Glutamatergic neuron (in vitro differentiated cells): Measurements from ENCODE around the gene GGA2. TPM values are rescaled to one million over a fixed set of nuclear protein-coding genes. Genes with fewer than 3 reads are reported as not detected.

Experiments used
- DNase-seq: peaks from one replicate; pipeline ENCODE4 v3.0.0; 2022
- H3K27ac Mint-ChIP-seq: one replicate; pipeline ENCODE4 v1.8.0; 2020; ENCODE audit warnings: mild to moderate bottlenecking, mixed read lengths, inconsistent platforms; ENCODE audit not compliant: unreplicated experiment
- H3K27me3 Mint-ChIP-seq: one replicate; pipeline ENCODE4 v1.8.0; 2020; ENCODE audit warnings: mild to moderate bottlenecking, moderate library complexity, mixed read lengths, inconsistent platforms; ENCODE audit not compliant: unreplicated experiment
- H3K36me3 Mint-ChIP-seq: one replicate; pipeline ENCODE4 v1.8.0; 2020; ENCODE audit warnings: mild to moderate bottlenecking, mixed read lengths, inconsistent platforms; ENCODE audit not compliant: unreplicated experiment
- H3K4me1 Mint-ChIP-seq: one replicate; pipeline ENCODE4 v1.8.0; 2020; ENCODE audit warnings: mild to moderate bottlenecking, low read depth, mixed read lengths, inconsistent platforms; ENCODE audit not compliant: unreplicated experiment
- H3K4me3 Mint-ChIP-seq: one replicate; pipeline ENCODE4 v1.8.0; 2020; ENCODE audit warnings: mild to moderate bottlenecking, mixed read lengths, inconsistent platforms; ENCODE audit not compliant: unreplicated experiment
- H3K9me3 Mint-ChIP-seq: one replicate; pipeline ENCODE4 v1.8.0; 2020; ENCODE audit warnings: mild to moderate bottlenecking, moderate library complexity, mixed read lengths, inconsistent platforms; ENCODE audit not compliant: unreplicated experiment
- total RNA-seq: library from RNA; stranded (reverse); fragmentation: NEBNext Ultra II Directional; extraction: Animal tissue kit (Norgen Biotek cat#: 25700); gene quantifications from one replicate; pipeline ENCODE4 v1.2.1, GENCODE V29; 2021; ENCODE audit not compliant: unreplicated experiment
- TF ChIP-seq, protein P1 (sequence below): fragments of 200-600 bp; sonication (generic); IDR thresholded peaks from one replicate; pipeline ENCODE4 v1.5.0; 2021; ENCODE audit not compliant: partially characterized antibody, unreplicated experiment

The GGA2 gene
- total RNA-seq, 1 donor from 2014 or later: 51.6 TPM

DNA sequence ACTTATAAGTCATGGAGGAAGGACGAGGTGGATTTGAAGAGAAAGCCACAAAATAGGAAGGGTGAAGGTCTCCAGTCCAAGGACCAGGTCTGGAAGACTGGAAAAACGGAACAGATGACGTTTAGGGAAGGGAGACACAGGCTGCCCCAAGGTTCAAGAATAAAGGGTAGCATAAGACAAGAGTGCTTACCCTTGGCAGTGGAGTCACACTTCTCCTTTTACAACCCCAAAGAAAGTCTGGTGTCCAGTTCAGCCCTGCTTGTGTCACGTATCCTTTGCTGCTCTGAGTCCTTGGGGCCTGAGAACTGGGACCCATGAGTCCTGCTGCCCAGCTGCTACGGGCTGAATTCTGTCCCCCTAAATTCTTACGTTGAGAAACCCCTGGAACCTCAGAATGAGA is 13.0 kb upstream of the GGA2 start:
- H3K27me3 Mint-ChIP-seq: no peaks in the 10 kb centered on the region
- TF ChIP-seq, protein P1, sequence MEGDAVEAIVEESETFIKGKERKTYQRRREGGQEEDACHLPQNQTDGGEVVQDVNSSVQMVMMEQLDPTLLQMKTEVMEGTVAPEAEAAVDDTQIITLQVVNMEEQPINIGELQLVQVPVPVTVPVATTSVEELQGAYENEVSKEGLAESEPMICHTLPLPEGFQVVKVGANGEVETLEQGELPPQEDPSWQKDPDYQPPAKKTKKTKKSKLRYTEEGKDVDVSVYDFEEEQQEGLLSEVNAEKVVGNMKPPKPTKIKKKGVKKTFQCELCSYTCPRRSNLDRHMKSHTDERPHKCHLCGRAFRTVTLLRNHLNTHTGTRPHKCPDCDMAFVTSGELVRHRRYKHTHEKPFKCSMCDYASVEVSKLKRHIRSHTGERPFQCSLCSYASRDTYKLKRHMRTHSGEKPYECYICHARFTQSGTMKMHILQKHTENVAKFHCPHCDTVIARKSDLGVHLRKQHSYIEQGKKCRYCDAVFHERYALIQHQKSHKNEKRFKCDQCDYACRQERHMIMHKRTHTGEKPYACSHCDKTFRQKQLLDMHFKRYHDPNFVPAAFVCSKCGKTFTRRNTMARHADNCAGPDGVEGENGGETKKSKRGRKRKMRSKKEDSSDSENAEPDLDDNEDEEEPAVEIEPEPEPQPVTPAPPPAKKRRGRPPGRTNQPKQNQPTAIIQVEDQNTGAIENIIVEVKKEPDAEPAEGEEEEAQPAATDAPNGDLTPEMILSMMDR: no peak
- DNase-seq: no peak
- H3K9me3 Mint-ChIP-seq: no peaks in the 10 kb centered on the region
- peaks cover 3% of the 10 kb centered on the region for H3K4me1 Mint-ChIP-seq
- no peak overlapping the region for H3K4me3 Mint-ChIP-seq
- H3K27ac Mint-ChIP-seq: no peak overlapping the region
- no peaks in the 10 kb centered on the region for H3K36me3 Mint-ChIP-seq

DNA sequence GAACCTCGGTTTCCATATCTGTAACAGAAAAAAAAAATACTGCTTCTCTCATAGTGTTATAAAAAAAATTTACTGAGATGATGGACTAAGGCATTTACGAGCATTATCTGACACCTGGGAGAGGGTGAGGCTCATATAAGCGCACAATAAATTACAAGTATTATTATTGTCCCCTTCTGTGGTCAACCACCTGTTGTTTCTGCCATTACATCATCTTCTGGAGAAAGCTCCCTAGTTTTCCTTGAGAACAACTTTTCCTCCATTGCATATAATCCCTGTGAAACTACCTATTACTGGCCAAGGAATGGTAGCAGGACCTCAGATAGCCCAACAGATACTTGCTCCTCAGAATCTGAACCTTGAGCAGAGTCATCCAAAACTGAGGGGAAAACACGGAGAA is 11.7 kb upstream of the GGA2 start:
- Mint-ChIP-seq H3K4me1 (peaks cover 5% of the 10 kb centered on the region), H3K27ac (no peak overlapping the region), H3K4me3 (no peak overlapping the region), H3K36me3 (no peaks in the 10 kb centered on the region), H3K9me3 (no peaks in the 10 kb centered on the region), H3K27me3 (no peaks in the 10 kb centered on the region)
- no peak for DNase-seq
- TF ChIP-seq, protein P1: no peak

DNA sequence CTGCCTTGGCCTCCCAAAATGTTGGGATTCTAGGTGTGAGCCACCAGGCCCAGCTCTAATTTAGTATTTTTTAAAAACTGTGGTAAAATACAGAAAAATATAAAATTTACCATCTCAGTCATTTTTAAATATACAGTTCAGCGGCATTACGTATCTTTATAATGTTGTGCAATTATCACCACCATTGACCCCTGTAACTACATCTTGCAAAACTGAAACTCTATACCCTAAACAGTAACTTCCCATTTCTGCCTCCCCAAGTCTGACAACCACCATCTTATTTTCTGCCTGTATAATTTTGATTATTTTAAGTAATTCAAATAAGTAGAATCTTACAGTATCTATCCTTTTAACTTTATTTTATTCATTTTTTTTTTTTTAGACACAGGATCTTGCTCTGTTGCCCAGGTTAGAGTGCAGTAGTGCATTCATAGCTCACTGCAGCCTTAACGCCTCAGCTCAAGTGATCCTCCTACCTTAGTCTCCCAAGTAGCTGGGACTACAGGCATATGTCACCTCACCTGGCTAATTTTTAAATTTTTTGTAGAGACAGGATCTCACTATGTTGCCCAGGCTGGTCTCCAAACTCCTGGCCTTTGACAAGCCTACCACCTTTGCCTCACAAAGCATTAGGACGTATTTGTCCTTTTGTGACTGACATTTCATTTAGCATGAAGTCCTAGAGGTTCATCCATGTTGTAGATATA is 10.9 kb upstream of the GGA2 start:
- Mint-ChIP-seq H3K9me3 (peaks cover 2% of the 10 kb centered on the region), H3K4me1 (peaks cover 5% of the 10 kb centered on the region), H3K27me3 (no peaks in the 10 kb centered on the region), H3K36me3 (no peaks in the 10 kb centered on the region), H3K4me3 (no peak overlapping the region), H3K27ac (no peak overlapping the region)
- DNase-seq: no peak
- TF ChIP-seq, protein P1: no peak

DNA sequence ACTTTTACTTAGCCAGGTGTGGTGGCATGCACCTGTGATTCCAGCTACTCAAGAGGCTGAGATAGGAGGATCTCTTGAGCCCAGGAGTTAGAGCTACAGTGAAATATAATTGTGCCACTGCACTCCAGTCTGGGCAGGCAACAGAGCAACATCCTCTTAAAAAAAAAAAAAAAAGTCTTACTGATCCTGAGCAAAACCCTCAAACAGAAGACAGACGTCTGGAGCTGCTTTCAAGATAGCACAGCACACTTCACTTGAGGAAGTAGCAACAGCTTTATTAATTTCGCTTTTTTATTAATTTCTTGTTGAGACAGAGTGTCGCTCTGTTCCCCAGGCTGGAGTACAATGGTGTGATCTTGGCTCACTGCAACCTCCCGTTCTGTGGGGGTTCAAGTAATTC is 10.2 kb upstream of the GGA2 start:
- H3K36me3 Mint-ChIP-seq: no peaks in the 10 kb centered on the region
- no peak overlapping the region for H3K4me3 Mint-ChIP-seq
- peaks cover 2% of the 10 kb centered on the region for H3K9me3 Mint-ChIP-seq
- H3K4me1 Mint-ChIP-seq: peaks cover 5% of the 10 kb centered on the region
- no peaks in the 10 kb centered on the region for H3K27me3 Mint-ChIP-seq
- H3K27ac Mint-ChIP-seq: no peak overlapping the region
- DNase-seq: no peak
- TF ChIP-seq, protein P1: no peak

DNA sequence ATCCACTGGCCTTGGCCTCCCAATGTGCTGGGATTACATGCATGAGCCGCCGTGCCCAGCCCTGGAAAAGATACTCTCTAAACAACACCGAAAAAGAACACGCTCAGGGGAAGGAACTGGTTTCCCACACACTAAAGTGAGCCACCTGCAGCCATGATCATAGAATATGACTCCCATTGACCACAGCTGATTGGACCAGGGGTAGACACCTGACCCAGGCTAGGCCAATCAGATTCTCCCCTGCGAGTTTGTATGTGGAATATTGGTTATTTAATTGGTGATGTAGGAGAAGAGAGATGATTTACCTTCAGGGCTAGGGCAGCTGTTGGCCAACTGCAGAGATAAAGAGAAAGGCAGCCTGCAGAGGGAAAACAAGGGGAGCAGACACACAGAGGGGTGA is 9.0 kb upstream of the GGA2 start:
- Mint-ChIP-seq H3K4me1 (peaks cover 5% of the 10 kb centered on the region), H3K4me3 (no peak overlapping the region), H3K36me3 (no peaks in the 10 kb centered on the region), H3K27me3 (no peaks in the 10 kb centered on the region), H3K9me3 (peaks cover 2% of the 10 kb centered on the region), H3K27ac (no peak overlapping the region)
- DNase-seq: no peak
- TF ChIP-seq, protein P1: no peak
